ENCODE data around the gene TCEAL1. TPM values are rescaled to one million over a fixed set of nuclear protein-coding genes. Genes with fewer than 3 reads are reported as not detected.
A peak's percentile ranks its signal among the peaks of the same experiment; 100 is the strongest.
"Not testable (repeated sequence)": the region's sequence is repeated elsewhere in the genome, so short reads cannot be mapped to it uniquely, and the experiment has no call there.

Gene TCEAL1, protein sequence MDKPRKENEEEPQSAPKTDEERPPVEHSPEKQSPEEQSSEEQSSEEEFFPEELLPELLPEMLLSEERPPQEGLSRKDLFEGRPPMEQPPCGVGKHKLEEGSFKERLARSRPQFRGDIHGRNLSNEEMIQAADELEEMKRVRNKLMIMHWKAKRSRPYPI
- total RNA-seq (2014; rRNA removed; shearing (Covaris generic)) = 21.9 and 33.4 TPM in 2 replicates
- polyA plus RNA-seq (2015; cell fraction: cytosol; rRNA removed) = 20.1 and 24.3 TPM in 2 replicates
- 22.4 and 22.7 TPM in 2 replicates for polyA plus RNA-seq (2015; cell fraction: nucleus; rRNA removed)

DNA sequence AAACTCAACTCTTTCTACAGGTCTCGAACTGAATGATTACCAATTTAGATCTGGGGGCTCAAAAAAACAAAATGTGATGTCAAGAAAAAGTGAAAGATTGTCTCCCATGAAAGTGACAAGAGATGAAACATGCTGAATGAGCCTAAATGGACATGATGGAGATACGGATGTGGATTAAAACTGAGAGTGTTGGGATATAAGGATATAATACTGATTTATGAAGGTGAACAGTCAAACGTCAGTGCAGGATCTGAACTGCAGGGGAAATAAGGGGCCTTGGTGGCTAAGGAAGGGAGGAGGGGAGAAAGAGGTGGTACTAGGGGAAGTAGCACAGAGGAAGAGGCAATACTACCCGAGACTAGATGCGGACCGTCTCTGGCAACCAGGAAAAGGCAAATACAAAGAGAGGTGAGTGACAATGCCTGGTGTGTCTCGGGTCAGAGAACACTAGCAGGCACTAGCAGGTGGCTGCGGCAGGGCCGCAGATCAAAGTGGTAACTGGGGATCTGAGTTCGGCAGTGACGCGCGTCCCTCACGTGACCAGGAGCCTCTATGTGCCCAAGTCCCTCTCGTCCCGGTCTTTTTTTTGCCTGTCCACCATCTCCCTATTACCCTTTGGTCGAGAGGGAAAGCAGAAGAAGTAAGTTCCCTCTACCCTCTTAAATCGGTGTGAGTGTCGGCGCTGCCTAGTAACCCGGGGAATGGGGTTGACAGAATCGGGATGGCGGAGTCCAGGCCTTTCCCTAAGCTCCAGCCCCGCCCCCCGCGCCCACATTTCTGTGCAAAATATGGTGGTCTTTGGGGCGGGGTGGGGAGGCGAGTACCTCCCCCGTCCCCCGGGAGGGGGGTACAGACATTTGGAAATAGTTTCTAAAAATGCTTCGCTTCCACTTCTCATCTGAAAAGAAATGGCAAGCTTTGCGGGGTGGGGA is at the start of gene TCEAL1:
TCEAL1 (plus strand) TSS at position 590 of the 932 bp plus-strand sequence. CDS start 942 bp downstream, outside the sequence.
- peak; percentile 51 for DNase-seq (ENCODE audit: low read depth)

GRCh38 chrX:103584596-103584995 is 44.2 kb upstream of the TCEAL1 start:
- no peak for DNase-seq (ENCODE audit: low read depth)

DNA sequence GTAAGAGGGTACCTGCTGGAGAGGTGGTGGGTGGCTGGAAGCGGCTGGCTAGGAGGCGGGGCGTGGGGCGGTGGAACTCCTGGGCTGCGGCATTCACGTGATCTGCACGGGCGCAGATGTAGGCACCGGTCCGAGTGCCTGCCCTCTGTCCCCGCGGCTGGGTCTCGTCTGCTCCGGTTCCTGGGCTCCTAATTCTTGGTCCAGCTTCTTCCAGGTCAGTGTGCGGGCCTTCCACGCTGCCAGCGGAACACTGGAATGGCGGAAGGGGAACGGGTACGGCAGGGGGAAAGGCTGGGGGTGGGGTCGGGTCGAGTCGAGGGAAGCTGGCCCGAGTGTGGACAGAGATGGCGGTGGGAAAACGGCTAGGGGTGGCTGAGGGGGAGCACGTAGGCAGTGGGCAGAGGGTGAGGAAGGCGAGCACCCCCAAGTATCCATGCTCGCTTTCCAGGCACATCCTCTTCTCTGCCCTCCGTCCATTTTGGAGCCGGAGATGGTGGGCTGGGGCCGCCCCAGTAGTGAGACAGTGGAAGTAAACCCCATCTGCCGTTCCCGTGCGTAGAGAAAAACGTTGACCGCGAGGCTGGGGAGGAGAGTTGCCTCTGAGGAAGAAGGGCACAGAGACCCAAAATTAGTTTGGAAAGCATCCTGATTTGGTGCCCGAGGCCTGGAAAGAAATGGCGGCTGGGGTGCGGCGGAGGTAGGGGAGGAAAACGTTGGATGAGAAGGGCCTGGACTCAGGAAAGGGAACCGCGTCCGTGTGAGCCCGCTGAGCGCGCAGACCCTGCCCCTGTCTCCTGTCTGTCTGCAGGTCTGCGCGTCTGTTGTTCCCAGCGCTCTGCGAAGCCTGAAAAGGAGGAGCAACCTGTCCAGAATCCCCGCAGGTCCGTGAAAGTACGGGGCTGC is 43.1 kb upstream of the TCEAL1 start, which contains the start of gene TCEAL4:
TCEAL4 (plus strand) TSS at position 105 of the 903 bp plus-strand sequence. CDS start 1,161 bp downstream, outside the sequence.
- DNase-seq (ENCODE audit: low read depth) = peak; percentile 17

DNA sequence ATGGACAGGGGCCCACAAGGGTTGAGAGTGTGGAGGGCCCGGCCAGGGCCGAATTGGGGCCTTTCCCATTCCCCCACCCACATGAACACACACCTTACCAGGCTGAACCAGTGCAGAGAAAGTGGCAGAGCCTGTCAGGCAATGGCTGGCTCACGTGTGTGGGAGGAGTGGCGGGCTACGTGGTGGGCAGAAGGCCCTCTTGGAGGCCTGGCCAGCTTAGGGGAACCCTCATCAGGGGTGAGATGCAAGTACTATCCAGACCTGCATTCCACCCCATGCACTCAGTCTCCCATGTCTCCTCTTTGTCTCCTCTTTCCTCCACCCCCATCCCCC is 42.5 kb upstream of the TCEAL1 start:
- no peak for DNase-seq (ENCODE audit: low read depth)

- no peak for DNase-seq (ENCODE audit: low read depth)
Observed at GRCh38 chrX:103586659-103587058, 42.1 kb upstream of the TCEAL1 start.

DNA sequence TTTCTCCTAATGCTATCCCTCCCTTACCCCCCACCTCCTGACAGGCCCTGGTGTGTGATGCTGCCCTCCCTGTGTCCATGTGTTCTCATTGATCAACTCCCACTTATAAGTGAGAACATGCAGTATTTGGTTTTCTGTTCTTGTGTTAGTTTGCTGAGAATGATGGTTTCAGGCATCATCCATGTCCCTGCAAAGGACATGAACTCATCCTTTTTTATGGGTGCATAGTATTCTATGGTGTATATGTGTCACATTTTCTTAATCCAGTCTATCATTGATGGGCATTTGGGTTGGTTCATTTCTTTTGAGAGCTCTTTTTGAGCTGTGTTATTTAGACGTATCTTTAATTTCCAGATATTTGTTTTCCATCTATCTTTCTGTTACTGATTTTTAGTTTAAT is 36.5 kb upstream of the TCEAL1 start:
- not testable (repeated sequence) for DNase-seq (ENCODE audit: low read depth)

DNA sequence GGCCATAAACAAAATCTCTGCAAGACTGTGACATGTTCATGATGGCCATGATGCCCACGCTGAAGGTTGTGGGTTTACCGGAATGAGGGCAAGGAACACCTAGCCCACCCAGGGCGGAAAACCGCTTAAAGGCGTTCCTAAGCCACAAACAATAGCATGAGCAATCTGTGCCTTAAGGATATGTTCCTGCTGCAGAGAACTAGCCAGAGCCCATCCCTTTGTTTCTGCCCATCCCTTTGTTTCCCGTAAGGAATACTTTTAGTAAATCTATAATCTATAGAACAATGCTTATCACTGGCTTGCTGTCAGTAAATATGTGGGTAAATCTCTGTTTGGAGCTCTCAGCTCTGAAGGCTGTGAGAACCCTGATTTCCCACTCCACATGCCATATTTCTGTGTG is 33.6 kb upstream of the TCEAL1 start:
- not testable (repeated sequence) for DNase-seq (ENCODE audit: low read depth)

DNA sequence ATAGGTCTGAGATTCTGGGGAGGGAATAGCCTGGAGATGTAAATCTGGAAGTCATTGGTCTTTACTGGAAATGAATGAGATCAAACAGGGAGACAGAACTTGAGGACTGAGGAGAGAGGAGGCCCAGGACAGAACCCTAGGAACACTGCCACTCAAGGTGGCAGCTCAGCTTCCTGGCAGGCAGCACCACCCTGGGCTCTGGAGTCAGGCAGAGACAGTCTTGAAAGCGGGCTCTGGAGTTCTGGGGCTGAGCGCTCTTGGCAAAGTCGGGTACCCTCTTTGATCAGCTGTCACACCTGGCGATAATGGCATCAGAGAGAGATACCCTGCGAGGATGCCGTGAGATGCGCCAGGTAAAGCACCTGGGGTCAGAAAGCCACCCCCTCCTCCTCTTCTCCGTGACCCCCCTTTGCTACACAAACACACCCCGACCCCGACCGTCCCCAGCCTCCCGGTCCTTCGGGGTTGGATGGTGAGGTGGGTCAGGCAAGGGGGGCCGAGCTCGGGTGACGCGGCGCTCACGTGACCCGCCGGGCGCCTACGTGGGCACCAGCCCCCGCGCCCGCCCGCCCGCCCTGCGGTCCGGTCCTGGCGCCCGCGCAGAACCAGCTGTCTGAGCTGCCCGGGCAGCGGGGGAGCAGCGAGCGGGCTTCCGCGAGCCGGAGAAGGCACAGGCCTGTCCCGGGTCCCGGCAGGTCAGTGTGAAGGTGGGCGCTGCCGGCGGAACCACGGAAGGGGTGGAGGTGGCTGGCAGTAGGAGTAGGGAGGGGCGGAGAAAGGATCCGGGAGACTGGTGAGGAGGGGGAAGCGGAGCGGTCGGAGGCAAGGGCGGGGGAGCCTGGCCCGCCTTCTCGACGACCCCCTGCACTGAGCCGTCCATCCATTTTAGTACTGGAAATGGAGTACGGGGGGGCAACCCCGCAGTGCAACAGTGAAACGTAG is 21.1 kb upstream of the TCEAL1 start, which contains the start of gene TCEAL3:
TCEAL3 (plus strand) TSS at position 600 of the 942 bp plus-strand sequence. CDS start 1,102 bp downstream, outside the sequence.
- peak; percentile 19 for DNase-seq (ENCODE audit: low read depth)

GRCh38 chrX:103608306-103608963 is 20.3 kb upstream of the TCEAL1 start:
- no peak for DNase-seq (ENCODE audit: low read depth)

GRCh38 chrX:103610282-103610681 is 18.5 kb upstream of the TCEAL1 start:
- DNase-seq (ENCODE audit: low read depth) = no peak

GRCh38 chrX:103613362-103613890 is 15.3 kb upstream of the TCEAL1 start:
- no peak for DNase-seq (ENCODE audit: low read depth)

GRCh38 chrX:103614999-103615398 is 13.8 kb upstream of the TCEAL1 start:
- no peak for DNase-seq (ENCODE audit: low read depth)

- DNase-seq (ENCODE audit: low read depth) = peak; percentile 30
Observed at GRCh38 chrX:103615781-103616371, 12.9 kb upstream of the TCEAL1 start.

DNA sequence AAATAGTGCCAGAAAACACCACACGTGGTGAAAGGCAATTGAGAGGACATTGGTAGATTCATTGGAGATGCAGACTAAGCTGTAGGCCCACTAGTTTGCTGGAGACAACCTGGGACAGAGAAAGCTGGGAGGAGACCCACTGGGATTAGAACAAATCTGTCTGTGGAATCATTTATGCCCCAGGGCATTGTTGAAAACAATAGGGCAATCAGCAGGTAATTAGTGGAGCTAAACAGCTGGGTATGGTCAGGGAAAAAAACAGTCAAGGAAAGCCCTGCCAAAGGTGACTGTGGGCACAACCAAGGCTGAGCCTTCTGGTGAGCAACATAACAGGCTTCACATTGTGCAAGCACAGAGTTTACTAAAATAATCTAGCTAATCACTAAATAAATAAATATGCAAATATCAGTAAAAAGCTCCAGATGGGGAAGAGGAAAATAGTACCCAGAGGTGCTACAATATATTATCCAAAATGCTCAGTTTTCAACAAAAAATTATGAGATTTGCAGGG is 12.0 kb upstream of the TCEAL1 start:
- DNase-seq (ENCODE audit: low read depth) = no peak

DNA sequence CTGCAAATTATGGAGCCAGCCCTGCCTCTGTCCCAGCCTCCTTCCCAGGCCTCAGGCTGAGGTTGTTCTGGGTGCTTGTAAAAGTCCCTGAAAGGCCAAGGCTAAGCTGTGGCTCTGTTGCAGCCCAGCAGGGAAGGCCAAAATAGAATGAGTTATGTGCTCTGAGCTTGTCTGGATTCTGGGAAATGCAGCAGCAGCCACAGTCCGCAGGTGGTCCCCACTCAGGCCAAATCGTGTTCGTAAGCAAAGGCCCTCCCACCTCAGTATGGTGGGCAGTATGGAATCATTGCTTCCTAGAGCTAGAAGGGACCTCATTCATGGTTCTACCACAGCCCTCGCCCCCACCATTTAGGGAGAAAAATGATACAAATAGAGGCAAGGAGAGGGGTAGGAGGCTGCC is 4.7 kb upstream of the TCEAL1 start:
- DNase-seq (ENCODE audit: low read depth) = no peak

- peak; percentile 47 for DNase-seq (ENCODE audit: low read depth)
Observed at GRCh38 chrX:103626855-103627254, 1.9 kb upstream of the TCEAL1 start.

DNA sequence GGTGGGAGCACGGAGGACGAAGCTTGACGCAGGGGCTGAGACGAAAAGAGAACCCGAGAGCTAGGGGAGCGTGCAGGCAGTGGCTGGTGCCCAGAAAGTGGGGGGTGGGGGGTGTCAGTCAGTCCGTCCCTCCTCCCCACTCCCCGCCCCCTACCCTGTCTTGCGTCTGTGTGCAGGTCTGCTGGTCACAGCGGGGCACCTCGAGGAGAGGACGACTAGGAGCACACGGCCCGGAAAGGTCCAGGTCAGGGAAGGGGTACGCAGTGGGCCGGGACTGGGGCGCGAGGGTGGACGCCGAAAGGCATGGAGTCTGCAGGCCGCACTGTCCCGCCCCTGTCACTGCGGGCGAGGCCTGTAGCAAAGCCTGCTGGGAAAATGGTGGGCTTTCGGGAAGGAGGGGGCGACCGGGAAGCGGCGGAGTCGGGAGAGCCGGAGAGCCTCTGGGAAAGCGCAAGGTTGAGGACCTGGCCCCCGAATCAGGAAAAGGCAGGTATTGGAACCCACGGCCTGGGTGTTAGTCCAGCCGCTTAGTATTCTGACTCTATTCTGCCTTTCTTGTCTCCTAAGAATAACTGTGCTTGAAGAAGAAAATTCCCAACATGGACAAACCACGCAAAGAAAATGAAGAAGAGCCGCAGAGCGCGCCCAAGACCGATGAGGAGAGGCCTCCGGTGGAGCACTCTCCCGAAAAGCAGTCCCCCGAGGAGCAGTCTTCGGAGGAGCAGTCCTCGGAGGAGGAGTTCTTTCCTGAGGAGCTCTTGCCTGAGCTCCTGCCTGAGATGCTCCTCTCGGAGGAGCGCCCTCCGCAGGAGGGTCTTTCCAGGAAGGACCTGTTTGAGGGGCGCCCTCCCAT is 769 bp downstream of the TCEAL1 start:
- DNase-seq (ENCODE audit: low read depth) = peak; percentile 73

- no peak for DNase-seq (ENCODE audit: low read depth)
Observed at GRCh38 chrX:103630171-103630511, 1.4 kb downstream of the TCEAL1 start.
